ENCODE results near the gene RBM47.
"Not testable (repeated sequence)": the region's sequence is repeated elsewhere in the genome, so short reads cannot be mapped to it uniquely, and the experiment has no call there.

The RBM47 gene

DNA sequence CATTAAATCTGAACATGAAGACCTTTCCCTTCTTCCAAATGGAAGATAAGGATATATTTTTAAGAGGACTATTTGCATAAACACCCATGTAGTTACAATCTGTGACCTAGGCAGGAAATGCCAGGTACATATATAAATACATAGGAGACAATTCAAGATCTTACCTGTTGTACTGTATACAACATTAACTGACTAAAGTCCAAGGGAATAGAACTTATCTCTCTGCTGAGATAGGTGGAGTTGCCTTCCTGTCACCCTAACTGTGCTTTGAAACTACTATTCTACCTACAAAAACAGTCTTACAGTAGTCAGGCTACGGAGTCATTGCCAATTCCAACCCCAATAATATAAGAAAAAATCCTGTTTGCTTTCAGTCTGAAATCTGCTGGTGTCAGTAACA, 188.2 kb downstream of the RBM47 start:
- no peak for DNase-seq (ENCODE audit: low spot score)

DNA sequence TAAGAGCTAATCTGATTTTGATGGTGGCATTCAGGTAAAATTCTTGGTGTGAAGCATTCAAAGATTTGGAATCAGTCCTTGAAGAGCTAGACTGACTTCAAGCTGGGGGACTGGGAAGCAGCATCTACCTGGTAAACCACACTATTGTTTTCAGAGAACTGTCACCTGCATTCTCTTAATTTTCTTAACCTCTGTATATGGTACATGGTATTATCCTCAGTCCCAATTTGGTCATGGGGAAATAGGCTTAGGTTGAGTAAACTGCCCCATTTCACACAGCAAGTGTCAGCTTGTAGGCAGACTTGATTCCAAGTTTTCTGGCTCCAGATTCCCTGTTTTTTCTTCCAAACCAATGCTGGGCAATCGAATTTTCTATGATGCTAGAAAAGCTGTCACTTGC, 190.1 kb downstream of the RBM47 start:
- no peak for DNase-seq (ENCODE audit: low spot score)

DNA sequence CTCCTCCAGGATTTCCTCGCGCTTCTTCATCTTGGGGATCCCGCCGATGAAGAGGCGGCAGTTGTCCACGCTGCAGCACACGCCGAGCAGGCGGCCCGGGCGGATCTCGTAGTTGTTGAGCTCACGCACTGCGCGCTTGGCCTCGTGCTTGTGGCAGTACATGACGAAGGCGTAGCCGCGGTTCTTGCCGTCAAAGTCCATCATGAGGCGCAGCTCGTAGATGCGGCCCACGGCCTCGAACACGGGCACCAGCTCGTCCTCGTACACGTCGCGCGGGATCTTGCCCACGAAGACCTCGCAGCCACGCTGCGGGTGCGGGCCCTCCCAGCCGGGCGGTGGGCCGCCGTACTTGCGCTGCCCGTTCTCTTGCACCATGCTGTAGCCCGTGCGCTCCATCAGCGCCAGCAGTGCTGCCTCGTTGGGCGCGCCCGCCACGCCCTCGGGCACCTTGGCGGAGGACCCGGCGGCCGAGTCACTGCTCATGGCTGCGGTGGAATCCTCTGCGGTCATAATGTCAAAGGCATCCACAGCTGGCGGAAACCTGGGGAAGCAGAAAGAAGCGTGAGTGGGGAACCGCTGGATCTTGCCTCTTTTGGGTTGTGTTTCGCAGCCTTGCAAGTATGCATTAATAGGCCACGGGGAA, 191.2 kb downstream of the RBM47 start:
- DNase-seq (ENCODE audit: low spot score): no peak

DNA sequence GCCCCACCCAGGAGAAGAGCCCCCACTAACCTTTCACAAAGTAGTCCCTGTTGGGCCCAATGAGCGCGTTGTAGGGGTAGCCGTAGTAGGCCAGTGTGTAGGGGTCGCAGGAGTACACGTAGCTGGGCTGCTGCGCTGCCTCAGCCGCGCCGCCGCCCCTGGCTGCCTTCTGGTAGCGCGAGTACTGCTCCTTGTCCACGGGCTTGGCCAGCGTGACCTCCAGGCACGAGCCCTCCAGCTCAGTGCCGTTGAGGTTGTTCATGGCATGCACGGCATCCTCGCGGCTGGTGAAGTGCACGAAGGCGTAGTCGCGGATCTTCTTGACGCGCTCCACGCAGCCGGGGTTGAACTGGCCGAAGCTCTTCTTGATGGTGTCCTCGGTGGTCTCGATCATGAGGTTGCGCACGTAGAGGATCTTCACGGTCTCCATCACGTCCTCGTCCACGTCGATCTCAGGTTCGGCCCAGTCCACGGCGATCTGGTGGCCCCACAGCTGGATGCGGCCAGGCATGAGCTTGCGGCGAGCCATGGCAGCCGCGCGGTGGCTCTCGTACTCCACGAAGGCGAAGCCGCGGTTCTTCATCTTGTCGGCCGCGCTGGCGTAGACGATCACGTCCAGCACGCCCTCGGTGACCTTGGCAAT, 191.8 kb downstream of the RBM47 start:
- DNase-seq (ENCODE audit: low spot score): no peak

DNA sequence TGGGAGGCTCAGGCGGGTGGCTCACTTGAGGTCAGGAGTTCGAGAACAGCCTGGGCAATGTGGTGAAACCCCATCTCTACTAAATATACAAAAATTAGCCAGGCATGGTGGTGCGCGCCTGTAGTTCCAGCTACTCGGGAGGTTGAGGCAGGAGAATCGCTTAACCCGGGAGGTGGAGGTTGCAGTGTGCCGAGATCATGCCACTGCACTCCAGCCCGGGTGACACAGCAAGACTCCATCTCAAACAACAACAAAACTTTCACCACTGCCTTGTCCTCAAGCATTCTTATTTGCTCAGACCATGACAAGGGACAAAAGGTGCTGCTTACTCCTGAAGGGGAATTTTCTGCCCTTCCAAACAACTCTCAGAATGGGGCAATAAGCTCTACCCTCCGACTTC, 194.4 kb downstream of the RBM47 start:
- DNase-seq (ENCODE audit: low spot score): not testable (repeated sequence)

DNA sequence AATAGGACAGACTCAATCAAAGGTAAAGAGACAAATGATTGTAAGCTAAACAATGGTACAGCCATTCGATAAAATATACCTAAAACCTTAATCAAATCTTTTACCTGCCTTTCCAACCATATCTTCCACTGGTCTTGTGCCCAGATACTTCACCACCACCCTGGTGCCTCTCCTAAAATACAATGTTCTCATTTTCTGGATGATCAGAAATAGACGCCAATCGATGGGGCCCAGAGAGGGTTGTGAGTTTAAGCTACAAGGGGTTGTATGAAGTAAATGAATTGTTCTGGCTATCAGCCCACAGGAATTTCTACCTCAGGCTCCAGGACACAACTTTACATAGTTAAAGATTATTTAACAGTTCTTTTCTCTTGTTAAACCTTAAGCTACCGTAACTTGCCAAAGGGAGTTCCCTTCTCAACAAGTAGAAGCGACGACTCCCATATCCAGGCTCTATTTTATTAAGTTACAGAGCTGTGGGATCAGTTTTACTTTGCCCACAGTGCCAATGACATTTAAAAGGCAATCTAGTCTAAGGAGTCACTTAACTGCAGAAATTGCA, 195.5 kb downstream of the RBM47 start:
- no peak for DNase-seq (ENCODE audit: low spot score)

DNA sequence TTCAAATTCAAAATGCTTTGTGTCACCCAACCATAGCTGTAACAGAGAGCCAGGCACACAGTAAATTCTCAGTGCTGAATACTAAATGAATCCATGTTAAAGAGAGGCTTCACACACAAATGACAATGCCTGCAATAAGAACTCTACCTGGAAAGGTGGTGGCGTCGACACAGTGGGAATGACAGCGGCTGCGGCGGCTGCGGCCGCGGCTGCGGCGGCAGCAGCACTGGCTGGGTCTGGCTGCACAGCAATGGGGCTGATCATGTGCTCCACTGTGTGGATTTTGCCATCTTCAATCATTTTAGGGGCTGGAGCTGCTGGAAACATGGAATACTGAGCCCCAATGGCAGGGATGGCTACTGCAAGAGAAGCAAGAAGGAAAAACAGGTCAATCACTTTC, 197.2 kb downstream of the RBM47 start:
- no peak for DNase-seq (ENCODE audit: low spot score)

DNA sequence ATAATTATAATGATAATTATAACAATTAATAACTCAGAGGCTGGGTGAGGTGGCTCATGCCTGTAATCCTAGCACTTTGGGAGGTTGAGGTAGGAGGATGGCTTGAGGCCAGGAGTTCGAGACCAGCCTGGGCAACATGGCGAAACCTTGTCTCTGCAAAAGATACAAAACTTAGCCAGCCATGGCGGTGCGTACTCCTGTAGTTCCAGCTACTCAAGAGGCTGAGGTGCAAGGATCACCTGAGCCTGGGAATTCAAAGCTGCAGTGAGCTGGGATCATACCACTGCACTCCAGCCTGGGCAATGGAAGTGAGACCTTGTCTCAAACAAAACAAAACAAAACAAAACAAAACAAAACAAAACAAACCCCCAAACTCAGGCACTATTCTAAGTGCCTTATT, 201.8 kb downstream of the RBM47 start:
- not testable (repeated sequence) for DNase-seq (ENCODE audit: low spot score)

DNA sequence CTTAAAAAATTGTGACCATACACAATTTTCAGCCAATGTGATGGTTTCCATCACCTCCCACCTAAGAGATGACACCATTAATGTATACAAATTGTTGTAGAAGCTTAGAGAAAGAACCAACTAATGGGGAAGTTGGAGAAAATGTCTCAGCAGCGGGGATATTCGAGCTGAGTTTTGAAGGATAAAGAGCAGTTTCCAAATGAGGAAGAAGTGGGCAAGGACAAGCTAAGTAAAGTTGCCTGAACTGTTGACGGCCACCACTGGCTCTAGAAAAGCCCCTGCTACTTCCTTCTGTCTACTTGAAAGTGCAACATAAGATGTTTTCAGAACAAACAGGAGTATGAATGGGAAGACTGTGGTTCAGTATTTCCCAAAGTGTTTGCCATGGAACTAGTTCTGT, 202.5 kb downstream of the RBM47 start:
- no peak for DNase-seq (ENCODE audit: low spot score)

DNA sequence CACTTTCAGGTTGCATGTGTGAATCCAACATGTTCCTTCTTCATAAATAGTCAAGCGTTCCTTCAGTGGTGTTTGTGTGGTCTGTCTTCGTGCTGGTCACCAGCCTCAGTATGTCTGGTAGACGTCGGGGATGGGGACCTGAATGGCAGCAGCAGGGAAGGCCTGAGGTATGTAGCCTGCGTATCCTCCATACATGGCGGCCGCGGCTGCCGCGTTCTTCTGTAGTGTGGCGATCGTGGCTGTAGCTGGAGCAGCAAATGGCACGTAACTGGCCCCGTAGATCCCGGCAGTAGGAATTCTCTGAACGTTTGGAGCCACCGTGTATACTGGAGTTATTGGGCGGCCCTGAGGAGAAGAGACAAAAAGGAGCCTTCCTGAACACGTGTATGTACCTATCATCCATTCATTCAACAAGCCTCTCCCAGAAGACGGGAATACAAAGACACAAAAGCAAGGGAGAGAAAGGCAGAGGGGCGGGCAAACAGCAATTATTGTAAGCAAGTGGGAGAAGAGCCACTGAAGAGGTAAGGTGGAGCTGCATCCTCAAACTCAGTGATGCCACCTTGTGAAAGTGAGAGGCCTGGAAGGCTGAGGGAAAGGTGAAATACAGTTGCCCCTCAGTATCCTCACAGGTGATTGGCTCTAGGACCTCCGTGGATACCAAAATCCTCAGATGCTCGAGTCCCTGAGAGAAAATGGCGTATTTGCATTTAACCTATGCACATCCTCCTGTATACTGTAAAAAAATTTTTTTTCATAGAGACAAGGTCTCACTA, 203.7 kb downstream of the RBM47 start:
- DNase-seq (ENCODE audit: low spot score): no peak

DNA sequence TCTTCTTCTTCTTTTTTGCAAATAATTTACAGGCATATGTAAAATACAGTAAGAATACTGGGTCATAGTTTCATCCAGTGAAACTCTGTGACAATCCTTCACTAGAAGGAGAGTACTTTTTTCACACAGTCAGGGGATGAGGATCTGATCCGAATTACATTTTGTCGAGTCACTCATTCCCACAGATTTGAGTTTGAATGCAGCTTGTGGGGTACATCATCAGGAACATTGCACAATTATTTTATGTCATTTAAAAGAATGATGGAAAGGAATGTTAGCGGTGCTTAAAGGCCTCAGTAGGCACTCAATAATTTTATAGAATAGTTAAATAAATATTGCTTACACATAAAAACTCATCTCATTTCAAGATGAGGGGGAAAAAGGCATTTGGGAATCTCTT, 205.9 kb downstream of the RBM47 start:
- DNase-seq (ENCODE audit: low spot score): no peak

DNA sequence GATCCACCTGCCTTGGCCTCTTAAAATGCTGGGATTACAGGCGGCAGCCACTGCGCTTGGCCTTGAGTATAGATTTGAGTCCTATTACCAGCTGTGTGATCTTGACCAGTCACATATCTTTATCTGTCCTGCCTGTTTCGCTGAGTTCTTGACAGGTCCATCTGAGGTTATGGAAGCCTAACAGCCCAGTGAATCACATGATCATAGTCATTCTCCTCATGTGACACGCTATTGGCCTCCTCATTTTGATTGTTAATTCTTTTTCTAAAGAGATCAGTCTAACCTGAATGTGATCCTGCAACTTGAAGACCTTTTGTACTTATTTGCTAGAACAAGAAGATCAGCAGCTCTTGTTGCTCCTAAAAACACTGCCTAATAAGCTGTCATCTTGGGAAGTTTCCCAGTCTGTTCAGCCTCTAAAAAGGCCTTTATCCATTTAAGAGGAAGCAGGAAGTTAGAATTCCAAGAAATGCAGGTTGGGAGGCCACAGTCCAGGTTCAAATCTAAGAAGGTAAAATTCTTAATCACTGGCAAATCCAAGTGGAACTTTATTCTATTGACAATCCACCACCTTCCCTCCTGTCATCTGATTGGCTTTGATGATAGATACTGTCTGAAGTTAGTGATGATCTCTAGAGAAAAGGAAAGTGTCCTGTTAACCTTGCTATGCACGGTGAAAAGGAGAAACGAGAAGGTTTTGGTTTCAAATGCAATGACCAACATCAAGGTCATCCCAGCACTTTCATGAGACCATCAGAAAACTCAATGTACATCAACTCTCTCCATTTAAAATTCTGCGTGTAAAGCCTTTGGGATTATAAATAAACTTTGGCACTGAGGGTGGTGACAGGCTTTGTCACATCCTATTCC, 207.6 kb downstream of the RBM47 start:
- DNase-seq (ENCODE audit: low spot score): no peak

DNA sequence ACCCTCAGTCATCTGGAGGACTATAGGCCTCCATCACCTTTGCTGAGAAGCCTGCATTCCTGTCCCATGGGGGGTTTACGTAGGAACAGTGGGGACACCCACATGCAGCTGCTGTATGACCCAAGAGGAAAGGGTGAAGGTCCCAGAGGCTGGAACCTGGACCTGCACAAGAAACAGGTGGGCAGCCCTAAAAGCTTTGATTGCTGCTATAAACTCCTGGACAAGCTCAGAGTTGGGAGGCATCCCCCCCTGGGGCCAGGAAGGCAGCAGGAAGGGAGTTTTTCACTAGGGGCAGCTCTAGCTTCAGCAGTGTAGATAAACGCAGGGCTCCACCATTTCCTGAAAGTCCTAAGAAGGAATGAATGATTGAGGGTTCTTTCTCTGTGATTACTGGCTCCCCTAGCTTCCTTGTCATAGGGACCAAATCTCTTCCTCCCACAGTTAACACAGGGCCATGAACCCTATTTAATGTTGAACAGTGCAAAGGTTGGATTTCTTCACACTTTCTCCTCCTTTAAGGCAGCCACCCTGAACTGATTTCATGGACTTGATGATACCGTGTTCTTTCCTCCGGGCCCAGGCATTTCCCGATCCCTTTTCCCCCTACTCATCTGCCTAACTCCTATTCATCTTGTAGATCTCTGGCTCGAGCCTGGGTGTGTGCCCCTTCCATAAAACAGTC, 210.3 kb downstream of the RBM47 start:
- no peak for DNase-seq (ENCODE audit: low spot score)

DNA sequence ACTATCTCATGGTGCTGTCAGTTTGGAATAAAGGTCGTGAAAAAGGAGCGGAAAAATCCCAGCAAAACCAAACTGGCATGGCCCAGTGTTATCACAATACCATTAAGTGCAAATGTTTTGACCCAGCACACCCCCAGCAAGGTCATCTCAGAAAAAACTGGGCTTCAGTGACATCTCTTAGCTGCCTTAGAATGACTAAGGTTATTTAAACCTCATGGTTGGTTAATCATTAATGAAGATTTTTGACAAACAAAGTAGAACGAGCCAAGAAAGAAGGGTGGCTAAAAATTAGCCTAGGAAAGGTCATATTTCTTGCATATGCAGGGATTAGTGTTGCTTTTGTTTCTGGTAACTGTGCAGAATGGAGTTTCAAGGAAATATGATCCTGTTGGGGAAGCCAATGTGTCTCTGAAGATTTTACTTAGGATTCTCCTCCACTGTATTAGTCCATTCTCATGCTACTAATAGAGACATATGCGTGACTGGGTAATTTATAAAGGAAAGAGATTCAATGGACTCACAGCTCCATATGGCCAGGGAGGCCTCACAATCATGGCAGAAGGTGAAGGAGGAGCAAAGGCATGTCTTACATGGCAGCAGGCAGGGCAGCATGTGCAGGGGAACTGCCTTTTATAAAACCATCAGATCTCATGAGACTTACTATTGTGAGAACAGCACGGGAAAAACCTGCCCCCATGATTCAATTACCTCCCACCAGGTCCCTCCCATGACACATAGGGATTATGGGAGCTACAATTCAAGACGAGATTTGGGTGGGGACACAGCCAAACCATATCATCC, 211.0 kb downstream of the RBM47 start:
- no peak for DNase-seq (ENCODE audit: low spot score)

DNA sequence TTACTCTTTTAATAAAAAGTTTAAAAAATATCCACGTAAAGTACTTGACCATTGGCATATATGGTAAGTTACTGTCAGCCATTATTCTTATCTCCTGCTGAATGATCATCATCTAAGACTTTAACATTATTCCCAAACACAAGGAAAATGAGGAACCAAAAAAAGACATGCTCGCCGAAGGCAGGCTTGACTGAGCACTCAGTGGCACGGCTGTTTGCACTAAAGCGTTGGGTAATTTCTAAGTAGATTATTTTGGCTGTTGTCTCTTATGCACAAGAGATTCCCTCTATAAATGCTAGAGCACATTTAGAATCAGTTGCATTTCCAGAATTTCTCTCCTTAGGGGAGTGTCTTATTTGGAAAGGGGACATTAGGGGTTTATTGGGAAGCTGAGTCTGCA, 211.7 kb downstream of the RBM47 start:
- DNase-seq (ENCODE audit: low spot score): no peak

DNA sequence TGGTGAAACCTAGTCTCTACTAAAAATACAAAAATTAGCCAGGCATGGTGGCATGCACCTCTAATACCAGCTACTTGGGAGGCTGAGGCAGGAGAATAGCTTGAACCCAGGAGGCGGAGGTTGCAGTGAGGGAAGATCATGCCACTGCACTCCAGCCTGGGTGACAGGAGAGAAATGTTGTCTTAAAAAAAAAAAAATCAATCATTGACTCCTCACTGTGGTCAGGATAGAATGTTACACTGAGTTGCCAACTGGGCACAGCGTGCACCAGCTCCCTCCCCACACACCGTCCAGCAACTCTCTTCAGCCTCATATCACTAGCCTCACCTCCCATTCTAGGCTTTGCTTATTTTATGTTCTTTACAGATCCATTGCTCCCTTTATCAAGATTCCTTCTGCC, 215.0 kb downstream of the RBM47 start:
- DNase-seq (ENCODE audit: low spot score): no peak

DNA sequence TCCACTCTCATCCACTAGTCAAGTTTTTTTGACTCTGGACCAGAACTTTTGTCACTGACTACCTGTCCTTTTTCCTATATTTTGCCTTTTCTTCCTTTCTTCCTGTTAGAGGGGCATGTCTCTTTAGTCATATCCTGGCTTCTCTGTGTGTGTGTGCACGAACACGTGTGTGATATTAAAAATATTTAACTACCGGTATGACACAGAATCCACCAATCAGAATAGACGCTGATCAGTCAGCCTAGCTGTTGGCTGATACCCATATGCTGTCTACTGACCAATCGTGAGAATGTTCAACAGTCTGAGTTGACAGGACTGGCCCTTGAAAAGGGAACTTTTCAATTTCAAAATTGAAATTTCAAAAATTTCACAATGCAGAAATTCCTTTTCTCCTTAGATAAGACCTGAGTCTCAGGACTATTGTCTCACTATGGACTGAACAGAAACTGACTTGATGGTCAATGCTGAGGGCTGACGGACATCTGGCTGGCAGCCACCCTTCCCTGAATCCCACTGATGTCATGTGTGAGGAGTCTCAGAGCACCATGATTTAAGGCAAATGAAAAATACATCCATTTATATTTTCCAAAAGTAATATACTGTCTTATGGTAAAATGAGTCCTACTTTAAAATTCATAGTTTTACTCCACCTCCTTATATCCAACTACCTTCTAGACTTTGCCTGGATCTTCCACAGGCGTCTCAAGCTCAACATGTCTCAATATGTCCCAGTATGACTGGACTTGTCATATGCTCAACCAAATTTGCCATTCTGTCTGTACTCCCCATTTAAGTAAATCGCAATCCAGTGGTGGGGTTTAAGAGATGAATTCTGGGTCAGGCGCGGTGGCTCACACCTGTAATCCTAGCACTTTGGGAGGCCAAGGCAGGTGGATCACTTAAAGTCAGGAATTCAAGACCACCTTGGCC, 216.5 kb downstream of the RBM47 start:
- no peak for DNase-seq (ENCODE audit: low spot score)

DNA sequence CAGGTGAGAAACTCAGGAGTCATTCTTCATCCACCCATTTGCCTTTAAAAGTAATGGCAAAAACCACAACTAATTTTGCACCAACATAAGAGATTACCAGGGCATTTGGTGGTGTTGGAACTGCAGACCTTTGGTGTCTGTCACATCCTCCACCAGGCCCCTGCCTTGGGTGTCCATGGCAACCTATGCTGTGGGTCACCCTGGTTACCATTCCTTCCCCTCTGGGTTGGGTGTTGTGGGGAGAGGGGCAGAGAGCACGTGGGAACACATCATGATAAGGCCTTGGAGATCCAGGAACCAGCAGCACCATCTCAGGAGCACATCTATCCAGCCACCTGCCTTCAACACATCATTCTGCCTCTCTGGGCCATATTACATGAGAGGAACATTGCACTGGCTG, 217.3 kb downstream of the RBM47 start:
- no peak for DNase-seq (ENCODE audit: low spot score)

DNA sequence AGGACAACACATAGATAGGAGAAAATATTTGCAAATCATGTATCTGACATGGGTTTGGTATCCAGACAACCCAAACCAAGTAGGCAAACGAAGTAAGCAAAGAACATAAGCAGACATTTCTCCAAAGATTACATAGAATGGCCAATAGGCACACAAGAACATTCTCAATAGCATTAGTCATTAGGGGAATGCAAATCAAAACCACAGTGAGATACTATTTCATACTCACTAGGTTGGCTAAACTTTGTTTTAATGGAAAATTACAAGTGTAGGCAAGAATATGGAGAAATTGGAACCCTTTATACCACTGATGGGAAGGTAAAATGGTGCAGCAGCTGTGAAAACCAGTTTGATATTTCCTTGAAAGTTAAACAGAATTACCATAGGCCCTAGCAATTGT, 219.8 kb downstream of the RBM47 start:
- no peak for DNase-seq (ENCODE audit: low spot score)

DNA sequence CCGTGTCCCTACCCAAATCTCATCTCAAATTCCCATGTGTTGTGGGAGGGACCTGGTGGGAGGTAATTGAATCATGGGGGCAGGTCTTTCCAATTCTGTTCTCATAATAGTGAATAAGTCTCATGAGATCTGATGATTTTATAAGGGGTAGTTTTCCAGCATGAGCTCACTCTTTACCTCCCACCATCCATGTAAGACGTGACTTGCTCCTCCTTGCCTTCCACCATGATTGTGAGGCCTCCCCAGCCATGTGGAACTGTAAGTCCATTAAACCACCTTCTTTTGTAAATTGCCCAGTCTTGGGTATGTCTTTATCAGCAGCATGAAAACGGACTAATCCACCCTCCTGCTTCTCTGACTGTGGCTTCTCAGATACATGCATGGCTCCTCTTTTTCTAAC, 222.2 kb downstream of the RBM47 start:
- DNase-seq (ENCODE audit: low spot score): not testable (repeated sequence)

All from hematopoietic multipotent progenitor cell treated with erythropoietin and hydrocortisone succinate and interleukin-3 and kit ligand, for 15 days (in vitro differentiated cells).